BLaER1 treated with 17β-estradiol and CSF1 and Interleukin-3, amounts not matched to agents 10 nM and 100 nM (cell line): ENCODE results near the gene C16orf92.

Experiments used
- H3K27ac ChIP-seq, 11 experiments: shearing (Covaris generic); formaldehyde crosslinking; 2 replicates each; pipeline ENCODE4 v1.8.1; 2022
- H3K27me3 ChIP-seq, 11 experiments: shearing (Covaris generic); formaldehyde crosslinking; 2 replicates each; pipeline ENCODE4 v1.8.1; 2022
- H3K36me3 ChIP-seq, 11 experiments: shearing (Covaris generic); formaldehyde crosslinking; 2 replicates each; pipeline ENCODE4 v1.8.1; 2022
- H3K4me1 ChIP-seq, 10 experiments: shearing (Covaris generic); formaldehyde crosslinking; 2 replicates each; pipeline ENCODE4 v1.8.1; 2022
- H3K4me2 ChIP-seq, 11 experiments: shearing (Covaris generic); formaldehyde crosslinking; 2 replicates each; pipeline ENCODE4 v1.8.1; 2022
- H3K4me3 ChIP-seq, 10 experiments: shearing (Covaris generic); formaldehyde crosslinking; 2 replicates each; pipeline ENCODE4 v1.8.1; 2022
- H3K9ac ChIP-seq, 11 experiments: shearing (Covaris generic); formaldehyde crosslinking; 2 replicates each; pipeline ENCODE4 v1.8.1; 2022
- H3K9me3 ChIP-seq, 11 experiments: shearing (Covaris generic); formaldehyde crosslinking; replicated peaks in 1 of 11; 2 replicates each; pipeline ENCODE4 v1.8.1; 2022
- H4K20me1 ChIP-seq, 11 experiments: shearing (Covaris generic); formaldehyde crosslinking; 2 replicates each; pipeline ENCODE4 v1.8.1; 2022
- Cebpa-rat ChIP-seq, 11 experiments: shearing (Covaris generic); IDR thresholded peaks; 2 replicates each; pipeline ENCODE4 v1.8.1; 2022

Gene C16orf92

DNA sequence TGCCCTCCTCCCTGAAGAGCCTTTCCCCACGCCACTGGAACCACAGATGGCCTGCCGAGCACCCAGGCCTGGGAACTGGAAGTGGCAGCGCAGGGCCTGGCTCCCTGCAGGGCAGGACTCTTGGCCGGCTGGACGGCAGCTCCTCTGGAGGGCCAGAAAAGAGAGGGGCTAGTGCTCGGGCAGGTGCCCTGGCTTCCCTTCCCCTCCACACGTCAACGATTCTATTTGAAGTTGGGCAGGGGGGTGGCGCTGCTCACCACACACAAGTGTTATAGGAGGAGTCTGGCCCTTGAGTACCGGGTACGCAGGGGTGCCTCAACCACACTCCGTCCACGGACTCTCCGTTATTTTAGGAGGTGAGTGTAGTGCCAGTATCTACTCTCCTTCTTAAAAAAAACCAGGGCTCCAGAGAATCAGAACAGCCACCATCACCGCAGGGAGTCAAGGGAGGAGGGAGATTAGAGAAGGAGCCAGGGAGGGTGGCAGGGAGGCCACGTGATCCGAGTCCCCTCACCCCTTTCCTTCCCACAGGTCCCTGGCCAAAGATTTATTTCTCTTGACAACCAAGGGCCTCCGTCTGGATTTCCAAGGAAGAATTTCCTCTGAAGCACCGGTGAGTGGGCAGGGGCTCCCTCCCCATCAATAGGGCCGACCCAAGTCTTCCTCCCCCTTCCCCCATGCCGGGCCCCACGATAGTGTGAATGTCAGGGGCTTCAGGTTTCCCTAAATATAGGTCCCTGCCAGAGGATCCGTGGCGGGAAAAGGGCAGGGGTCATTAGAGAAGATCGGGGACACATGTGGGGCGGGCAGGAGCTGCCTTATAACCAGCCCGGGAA is 41.1 kb downstream of the C16orf92 start:
- H3K4me3 ChIP-seq = peak overlapping the region; percentile 86 to 99 (median 98)
- no peak for TF ChIP-seq Cebpa-rat (IDR thresholded peaks at IDR 0.05)
- peaks cover 32 to 44% (median 39%) of the 10 kb centered on the region in 11 experiments for H3K36me3 ChIP-seq
- H3K9ac ChIP-seq = peak overlapping the region; percentile 88 to 97 (median 93)
- H4K20me1 ChIP-seq = peaks cover 34 to 35% (median 35%) of the 10 kb centered on the region in 11 experiments
- peak overlapping the region; percentile 70 to 98 (median 94) for H3K27ac ChIP-seq
- H3K4me1 ChIP-seq = peaks cover 39 to 59% (median 52%) of the 10 kb centered on the region in 10 experiments
- no peaks in the 10 kb centered on the region for H3K27me3 ChIP-seq
- peak overlapping the region; percentile 88 to 99 (median 94) for H3K4me2 ChIP-seq
- H3K9me3 ChIP-seq = no peaks in the 10 kb centered on the region

GRCh38 chr16:30064729-30065101 is 41.7 kb downstream of the C16orf92 start:
- Histone ChIP-seq H3K4me1 (peaks cover 45 to 65% (median 58%) of the 10 kb centered on the region in 10 experiments), H3K4me3 (peak overlapping the region; percentile 86 to 99 (median 98)), H3K27ac (peak overlapping the region; percentile 70 to 98 (median 94)), H3K27me3 (no peaks in the 10 kb centered on the region), H3K36me3 (peaks cover 38 to 49% (median 40%) of the 10 kb centered on the region in 11 experiments), H3K9me3 (no peaks in the 10 kb centered on the region), H3K9ac (peak overlapping the region; percentile 88 to 97 (median 93)), H4K20me1 (peaks cover 40 to 41% (median 41%) of the 10 kb centered on the region in 11 experiments), H3K4me2 (peak overlapping the region; percentile 88 to 99 (median 94))
- no peak for TF ChIP-seq Cebpa-rat (IDR thresholded peaks at IDR 0.05)

DNA sequence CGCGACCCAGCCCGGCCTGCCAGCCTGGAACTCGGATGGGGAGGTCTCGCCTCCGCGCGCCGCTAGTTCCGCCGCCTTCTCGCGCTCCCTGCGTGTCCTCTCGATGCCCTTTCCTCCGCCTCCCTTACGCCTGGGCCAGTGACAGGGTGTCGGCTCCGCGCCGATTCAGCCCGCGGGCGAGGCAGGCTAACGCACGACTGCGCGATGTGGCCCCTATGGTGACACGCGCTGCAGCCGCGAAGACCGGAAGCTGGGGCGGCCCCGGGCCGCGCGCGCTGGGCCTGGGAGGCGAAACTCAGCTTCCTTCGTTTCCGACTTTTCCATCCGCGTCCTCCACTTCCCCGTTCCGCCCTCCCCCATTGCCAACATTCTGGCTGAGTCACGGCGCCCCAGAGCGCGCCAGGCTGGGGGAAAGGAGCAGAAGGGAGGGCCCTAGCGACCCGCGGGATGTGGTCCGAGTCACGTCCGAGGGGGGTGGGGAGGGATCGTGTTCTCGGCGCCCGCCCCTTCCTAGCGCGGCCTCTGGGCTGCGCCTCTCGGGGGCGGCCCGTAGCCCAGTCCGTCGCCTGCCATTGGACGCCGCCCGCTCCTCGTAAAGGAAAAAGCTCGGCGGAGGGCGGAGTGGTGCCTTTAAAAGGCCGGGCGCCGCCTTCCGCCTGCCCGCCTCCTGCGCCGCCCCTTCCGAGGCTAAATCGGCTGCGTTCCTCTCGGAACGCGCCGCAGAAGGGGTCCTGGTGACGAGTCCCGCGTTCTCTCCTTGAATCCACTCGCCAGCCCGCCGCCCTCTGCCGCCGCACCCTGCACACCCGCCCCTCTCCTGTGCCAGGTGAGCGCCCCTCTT is 42.3 kb downstream of the C16orf92 start, which contains the start of gene ALDOA:
ALDOA (plus strand) TSS at position 659 of the 841 bp plus-strand sequence. CDS start 1,138 bp downstream, outside the sequence.
- H3K4me3 ChIP-seq = peak within 1 kb of the TSS; percentile 86 to 99 (median 98)
- peaks cover 46 to 47% (median 47%) of the 10 kb centered on the region in 11 experiments for H4K20me1 ChIP-seq
- TF ChIP-seq Cebpa-rat (IDR thresholded peaks at IDR 0.05) = no peak
- no peaks in the 10 kb centered on the region for H3K9me3 ChIP-seq
- peak within 1 kb of the TSS; percentile 78 to 98 (median 94) for H3K27ac ChIP-seq
- peaks cover 51 to 68% (median 63%) of the 10 kb centered on the region in 10 experiments for H3K4me1 ChIP-seq
- H3K9ac ChIP-seq = peak within 1 kb of the TSS; percentile 90 to 97 (median 93)
- H3K36me3 ChIP-seq = peaks cover 42 to 49% (median 45%) of the 10 kb centered on the region in 11 experiments
- H3K27me3 ChIP-seq = no peaks in the 10 kb centered on the region
- H3K4me2 ChIP-seq = peak within 1 kb of the TSS; percentile 97 to 99 (median 99)

- peak overlapping the region; percentile 78 to 98 (median 94) for H3K27ac ChIP-seq
- H3K9ac ChIP-seq = peak overlapping the region; percentile 90 to 97 (median 93)
- no peaks in the 10 kb centered on the region for H3K27me3 ChIP-seq
- peaks cover 50 to 55% (median 52%) of the 10 kb centered on the region in 11 experiments for H3K36me3 ChIP-seq
- peaks cover 54 to 56% (median 55%) of the 10 kb centered on the region in 11 experiments for H4K20me1 ChIP-seq
- peak overlapping the region; percentile 86 to 99 (median 98) for H3K4me3 ChIP-seq
- peaks cover 56 to 65% (median 61%) of the 10 kb centered on the region in 10 experiments for H3K4me1 ChIP-seq
- no peak for TF ChIP-seq Cebpa-rat (IDR thresholded peaks at IDR 0.05)
- peak overlapping the region; percentile 97 to 99 (median 99) for H3K4me2 ChIP-seq
- no peaks in the 10 kb centered on the region for H3K9me3 ChIP-seq
Measured at GRCh38 chr16:30065943-30066760, 43.2 kb downstream of the C16orf92 start.

DNA sequence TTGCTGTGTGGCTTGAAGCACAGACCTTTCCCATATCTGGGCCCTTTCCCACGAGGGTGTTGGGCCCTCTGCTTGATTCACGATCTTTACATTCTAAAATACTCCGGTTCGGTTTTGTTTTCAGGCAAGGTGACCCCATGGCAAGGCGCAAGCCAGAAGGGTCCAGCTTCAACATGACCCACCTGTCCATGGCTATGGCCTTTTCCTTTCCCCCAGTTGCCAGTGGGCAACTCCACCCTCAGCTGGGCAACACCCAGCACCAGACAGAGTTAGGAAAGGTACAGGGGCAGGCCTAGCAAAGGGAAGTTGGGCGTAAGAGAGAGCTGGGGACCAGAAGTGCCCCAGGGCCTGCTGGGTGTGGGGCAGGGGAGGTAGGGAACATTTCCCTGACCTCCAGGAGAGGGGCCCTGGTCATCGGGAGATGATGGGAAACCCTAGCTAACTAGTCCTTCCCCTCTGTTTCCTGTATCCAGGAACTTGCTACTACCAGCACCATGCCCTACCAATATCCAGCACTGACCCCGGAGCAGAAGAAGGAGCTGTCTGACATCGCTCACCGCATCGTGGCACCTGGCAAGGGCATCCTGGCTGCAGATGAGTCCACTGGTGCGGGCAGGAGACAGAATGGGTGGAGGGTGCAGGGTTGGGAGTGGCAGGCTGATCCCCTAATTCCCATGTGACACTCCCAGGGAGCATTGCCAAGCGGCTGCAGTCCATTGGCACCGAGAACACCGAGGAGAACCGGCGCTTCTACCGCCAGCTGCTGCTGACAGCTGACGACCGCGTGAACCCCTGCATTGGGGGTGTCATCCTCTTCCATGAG is 44.0 kb downstream of the C16orf92 start:
- no peak for TF ChIP-seq Cebpa-rat (IDR thresholded peaks at IDR 0.05)
- H3K4me2 ChIP-seq = peak overlapping the region; percentile 97 to 99 (median 99)
- H3K27me3 ChIP-seq = no peaks in the 10 kb centered on the region
- H3K4me1 ChIP-seq = peaks cover 54 to 69% (median 61%) of the 10 kb centered on the region in 10 experiments
- H3K9ac ChIP-seq = peak overlapping the region; percentile 90 to 97 (median 93)
- no peaks in the 10 kb centered on the region for H3K9me3 ChIP-seq
- H3K36me3 ChIP-seq = peaks cover 58 to 63% (median 60%) of the 10 kb centered on the region in 11 experiments
- peaks cover 63 to 64% (median 63%) of the 10 kb centered on the region in 11 experiments for H4K20me1 ChIP-seq
- peak overlapping the region; percentile 78 to 98 (median 94) for H3K27ac ChIP-seq
- H3K4me3 ChIP-seq = peak overlapping the region; percentile 86 to 99 (median 98)

DNA sequence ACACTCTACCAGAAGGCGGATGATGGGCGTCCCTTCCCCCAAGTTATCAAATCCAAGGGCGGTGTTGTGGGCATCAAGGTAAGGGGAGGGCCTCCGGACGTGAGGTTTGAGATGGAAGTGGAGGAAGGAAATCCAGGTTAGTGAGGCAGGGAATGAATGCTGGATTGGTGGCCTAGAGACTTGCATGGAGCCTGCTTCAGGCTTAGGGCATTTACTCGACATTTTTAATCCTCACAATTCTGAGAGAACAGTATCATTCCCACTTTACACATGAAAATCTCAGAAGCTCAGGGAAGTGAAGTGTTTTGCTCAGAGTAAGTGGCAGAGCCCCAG is 44.6 kb downstream of the C16orf92 start:
- no peaks in the 10 kb centered on the region for H3K9me3 ChIP-seq
- H4K20me1 ChIP-seq = peaks cover 63 to 70% (median 68%) of the 10 kb centered on the region in 11 experiments
- TF ChIP-seq Cebpa-rat (IDR thresholded peaks at IDR 0.05) = no peak
- peak overlapping the region in 10 of 11 experiments; percentile 78 to 98 (median 94); a peak in 11 of 22 replicates for H3K27ac ChIP-seq
- no peaks in the 10 kb centered on the region for H3K27me3 ChIP-seq
- peak overlapping the region; percentile 90 to 97 (median 93) for H3K9ac ChIP-seq
- H3K4me1 ChIP-seq = peaks cover 53 to 72% (median 59%) of the 10 kb centered on the region in 10 experiments
- peaks cover 64 to 69% (median 66%) of the 10 kb centered on the region in 11 experiments for H3K36me3 ChIP-seq
- peak overlapping the region; percentile 97 to 99 (median 99) for H3K4me2 ChIP-seq
- H3K4me3 ChIP-seq = peak overlapping the region; percentile 86 to 99 (median 98)

DNA sequence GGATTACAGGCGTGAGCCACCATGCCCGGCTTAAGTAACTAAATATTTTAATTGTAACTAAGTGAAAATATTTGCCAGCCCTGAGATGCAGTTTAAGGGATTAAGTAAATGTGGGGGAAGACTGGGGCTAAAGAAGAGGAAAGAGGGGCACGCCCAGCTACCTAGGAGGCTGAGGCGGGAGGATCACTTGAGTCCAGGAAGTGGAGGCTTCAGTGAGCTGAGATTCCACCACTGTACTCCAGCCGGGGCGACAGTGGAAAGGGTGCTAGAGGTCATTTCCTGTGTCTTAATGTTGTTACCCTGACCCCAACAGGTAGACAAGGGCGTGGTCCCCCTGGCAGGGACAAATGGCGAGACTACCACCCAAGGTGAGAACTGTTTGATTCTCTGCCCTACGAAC is 45.3 kb downstream of the C16orf92 start:
- Histone ChIP-seq H3K4me1 (peaks cover 45 to 72% (median 51%) of the 10 kb centered on the region in 10 experiments), H3K9me3 (no peaks in the 10 kb centered on the region), H3K4me2 (peak overlapping the region; percentile 97 to 99 (median 99)), H4K20me1 (peaks cover 63 to 77% (median 71%) of the 10 kb centered on the region in 11 experiments), H3K27ac (peak overlapping the region in 8 of 11 experiments; percentile 2 to 51 (median 16); a peak in 7 of 22 replicates), H3K27me3 (no peaks in the 10 kb centered on the region), H3K36me3 (peaks cover 72 to 77% (median 74%) of the 10 kb centered on the region in 11 experiments), H3K9ac (peak overlapping the region; percentile 21 to 97 (median 91); a peak in 19 of 22 replicates), H3K4me3 (peak overlapping the region in 8 of 10 experiments; percentile 10 to 99 (median 98); a peak in 15 of 20 replicates)
- TF ChIP-seq Cebpa-rat (IDR thresholded peaks at IDR 0.05) = no peak
